Jurkat, Clone E6-1 (cell line): ENCODE data around the gene SAMD4A.

Source experiments
- DNase-seq: peaks from one replicate; pipeline ENCODE4 v3.0.0-alpha.2; 2011; ENCODE audit warnings: low read depth, low spot score
- H3K4me3 ChIP-seq: 2 replicates; pipeline ENCODE4 v1.5.1; 2011; ENCODE audit warnings: mild to moderate bottlenecking, low read length, control low read depth, moderate library complexity

The SAMD4A gene

DNA sequence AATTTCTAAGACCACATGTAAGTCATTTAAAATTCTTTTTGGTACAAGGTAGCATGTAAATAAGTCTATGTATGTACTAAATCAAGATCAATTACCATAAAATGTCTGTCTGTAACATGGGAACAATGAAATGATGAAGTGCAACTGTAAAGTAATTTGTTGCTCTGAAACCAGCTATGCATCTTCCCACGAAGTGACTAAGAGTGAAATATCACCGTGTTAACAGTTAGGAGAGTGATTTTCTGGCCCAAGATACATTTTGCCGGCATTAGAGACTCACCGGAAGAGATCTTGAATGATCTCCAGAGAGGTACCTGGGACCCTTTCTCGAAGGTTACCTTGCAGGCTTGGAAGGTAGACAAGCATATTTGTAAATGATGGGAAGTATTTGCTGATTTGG lies 105.8 kb downstream of the SAMD4A start:
- DNase-seq: no peak
- no peak overlapping the region for H3K4me3 ChIP-seq

DNA sequence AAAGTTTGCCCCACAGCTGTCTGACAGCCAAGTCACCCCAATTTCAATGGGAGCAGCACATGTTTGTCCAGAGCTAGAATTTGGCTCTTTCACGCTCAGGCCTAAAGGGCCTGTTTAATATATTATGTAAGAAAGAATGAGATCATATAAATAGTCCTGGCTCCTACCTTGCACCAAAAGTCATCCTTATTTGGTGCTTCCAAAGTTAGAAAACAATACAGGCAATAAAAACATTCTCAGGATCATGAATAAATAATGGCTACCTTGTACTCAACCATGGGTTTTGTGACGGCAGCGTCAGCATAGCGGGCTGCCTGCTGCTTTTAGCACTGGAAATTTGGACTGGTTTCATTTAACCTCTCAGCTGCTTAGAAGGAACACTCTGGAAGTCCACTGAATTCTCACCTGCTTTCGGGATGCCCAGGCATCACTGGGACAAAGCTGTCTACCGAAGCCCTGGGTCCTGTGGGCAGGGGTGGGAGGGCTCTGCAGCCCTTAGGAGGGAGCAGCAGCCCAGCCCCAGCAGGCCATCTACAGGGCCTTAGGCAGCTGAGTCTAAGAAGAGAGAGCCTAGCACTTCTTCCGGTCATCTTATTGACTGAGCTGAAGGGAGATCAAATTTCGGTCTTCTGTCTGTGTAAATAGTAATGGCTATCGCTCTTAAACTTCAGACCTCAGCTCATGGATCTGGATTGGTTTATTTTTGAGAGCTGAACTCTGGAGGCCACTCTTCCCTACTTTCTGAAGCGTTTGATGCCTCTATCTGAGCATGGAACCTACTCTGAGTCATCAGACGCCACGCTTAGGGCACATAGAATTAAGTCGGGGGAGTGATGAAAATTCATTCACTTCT lies 106.5 kb downstream of the SAMD4A start:
- DNase-seq: no peak
- H3K4me3 ChIP-seq: no peak overlapping the region

DNA sequence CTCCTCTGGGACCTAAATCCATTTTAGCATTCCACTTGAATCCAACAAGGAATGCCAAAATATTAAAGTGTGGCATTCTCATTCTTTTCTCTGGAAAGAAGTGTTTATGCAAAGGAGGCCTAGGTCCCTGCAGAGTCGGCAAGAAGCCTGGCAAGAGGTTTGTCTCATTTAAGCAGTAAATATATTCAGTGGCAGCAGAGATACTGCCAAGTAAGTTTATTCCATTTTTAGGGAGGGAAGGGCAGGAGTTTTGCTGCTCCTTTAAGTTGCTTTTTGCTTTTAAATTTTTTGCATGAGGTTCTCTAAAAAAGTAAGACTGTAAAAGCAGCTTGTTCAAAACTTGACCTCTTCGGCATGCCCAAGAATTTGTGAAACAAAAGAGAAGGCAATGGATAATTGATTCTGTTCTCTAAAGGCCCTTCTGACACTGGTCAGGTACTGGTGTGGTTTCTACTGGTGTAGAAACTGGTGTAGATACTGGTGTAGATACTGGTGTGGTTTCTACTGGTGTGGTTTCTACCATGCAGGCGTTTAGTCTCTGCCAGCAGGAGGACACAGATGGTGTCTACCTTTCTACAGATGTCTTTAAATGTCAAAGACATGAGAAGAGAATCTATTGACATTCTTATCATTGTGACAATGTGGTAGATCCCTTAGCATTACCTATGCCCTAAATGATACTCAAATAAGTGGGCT lies 107.3 kb downstream of the SAMD4A start:
- DNase-seq: peak; percentile 32
- no peak overlapping the region for H3K4me3 ChIP-seq

DNA sequence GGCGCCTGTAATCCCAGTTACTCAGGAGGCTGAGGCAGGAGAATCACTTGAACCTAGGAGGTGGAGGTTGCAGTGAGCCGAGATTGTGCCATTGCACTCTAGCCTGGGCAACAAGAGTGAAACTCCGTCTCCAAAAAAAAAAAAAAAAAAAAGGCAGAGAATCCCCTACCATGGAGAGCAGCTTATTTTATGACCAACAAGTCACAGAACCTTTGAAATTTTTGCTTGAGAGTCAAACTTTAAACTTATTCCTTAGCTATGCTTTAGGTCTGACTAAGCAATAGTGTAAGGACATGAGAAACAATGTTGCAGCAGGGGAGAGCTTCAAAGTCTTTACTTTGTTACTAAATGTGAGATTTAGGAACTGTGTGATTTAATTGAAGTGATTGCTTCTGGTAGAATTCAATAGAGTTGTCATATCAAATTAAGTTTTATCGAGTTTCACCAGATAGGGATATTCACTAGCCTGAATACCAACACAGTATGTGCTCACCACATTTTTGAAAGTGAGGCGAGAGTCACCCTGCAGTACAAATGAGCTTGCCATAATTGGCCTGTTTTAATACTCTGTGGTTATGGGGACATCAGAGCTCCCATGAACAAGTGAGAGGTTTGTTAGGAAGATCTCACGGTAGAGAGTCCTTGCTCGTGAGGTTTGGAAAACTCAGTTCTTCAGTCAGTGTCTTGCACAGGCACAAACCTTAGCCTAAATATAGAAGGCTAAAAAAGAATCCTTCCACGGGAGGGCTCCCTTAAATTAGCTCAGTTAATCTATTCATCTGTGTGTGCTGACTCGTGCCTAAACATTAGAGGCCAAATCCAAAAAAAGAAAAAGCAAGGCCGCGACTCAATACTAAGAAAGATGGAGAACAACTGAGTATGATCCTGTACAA lies 108.6 kb downstream of the SAMD4A start:
- no peak overlapping the region for H3K4me3 ChIP-seq
- no peak for DNase-seq

DNA sequence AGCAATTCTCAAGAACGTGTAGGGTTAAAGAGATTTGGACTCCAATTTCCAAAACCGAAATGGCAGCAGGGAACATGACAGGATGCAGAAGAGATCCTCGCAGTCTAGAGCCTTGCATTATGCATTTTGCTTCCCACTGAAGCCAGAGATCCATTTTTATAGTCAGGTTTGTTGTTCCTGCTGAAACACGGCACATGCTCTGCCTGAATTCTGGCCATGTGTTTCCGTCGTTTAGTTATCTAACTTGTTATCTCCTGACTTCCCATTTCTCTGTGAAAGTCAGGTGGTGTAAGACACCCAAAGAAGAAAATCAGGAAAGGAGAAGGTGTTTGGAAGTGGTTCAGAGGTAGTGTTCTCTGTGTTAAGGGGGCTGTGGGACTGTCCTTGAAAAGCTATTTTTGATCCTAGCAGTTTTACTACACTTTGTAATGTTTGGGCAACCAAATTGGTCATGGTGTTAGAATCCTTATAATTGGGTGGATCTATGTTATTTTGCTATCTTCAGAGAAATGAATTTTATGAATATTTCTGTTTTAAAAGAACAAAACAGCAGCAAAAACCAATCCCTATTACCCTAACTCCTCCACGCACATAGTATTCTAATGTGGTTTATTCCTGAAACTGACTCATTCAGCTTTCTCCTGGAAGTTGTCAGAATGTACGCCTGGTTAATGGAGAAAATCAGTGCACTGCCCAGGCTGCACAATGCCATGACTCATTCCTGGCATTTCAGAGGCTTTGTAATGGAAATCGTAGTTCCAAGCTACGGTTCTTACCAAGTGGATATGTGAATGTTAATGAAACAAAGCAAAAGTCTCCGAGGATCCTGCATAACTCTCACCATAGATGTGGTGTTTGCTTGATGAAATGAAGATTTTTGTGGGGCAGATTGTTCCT lies 110.1 kb downstream of the SAMD4A start:
- H3K4me3 ChIP-seq: no peak overlapping the region
- no peak for DNase-seq

GRCh38 chr14:54680651-54681050 lies 113.7 kb downstream of the SAMD4A start:
- no peak for DNase-seq
- H3K4me3 ChIP-seq: no peak overlapping the region

GRCh38 chr14:54681811-54682261 lies 114.9 kb downstream of the SAMD4A start:
- H3K4me3 ChIP-seq: no peak overlapping the region
- no peak for DNase-seq

DNA sequence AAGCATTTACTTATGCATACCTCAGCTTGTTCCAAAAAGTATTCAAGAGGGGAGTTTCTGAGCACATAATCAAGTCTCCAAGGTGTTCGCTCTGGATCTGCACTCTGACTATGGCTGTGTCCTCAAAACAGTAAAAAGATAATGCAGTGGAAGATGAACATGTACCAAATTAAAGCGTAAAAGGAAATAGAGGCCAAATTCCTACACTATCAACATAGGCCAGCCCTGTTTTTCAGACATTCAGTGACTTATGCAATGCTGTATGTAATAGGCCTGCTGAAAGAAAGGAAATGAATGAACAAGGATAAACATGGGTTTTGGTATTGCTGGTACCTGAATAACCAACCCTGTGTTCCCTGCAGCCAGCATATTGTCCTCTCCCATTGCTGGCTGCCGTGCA lies 115.7 kb downstream of the SAMD4A start:
- H3K4me3 ChIP-seq: no peak overlapping the region
- no peak for DNase-seq

DNA sequence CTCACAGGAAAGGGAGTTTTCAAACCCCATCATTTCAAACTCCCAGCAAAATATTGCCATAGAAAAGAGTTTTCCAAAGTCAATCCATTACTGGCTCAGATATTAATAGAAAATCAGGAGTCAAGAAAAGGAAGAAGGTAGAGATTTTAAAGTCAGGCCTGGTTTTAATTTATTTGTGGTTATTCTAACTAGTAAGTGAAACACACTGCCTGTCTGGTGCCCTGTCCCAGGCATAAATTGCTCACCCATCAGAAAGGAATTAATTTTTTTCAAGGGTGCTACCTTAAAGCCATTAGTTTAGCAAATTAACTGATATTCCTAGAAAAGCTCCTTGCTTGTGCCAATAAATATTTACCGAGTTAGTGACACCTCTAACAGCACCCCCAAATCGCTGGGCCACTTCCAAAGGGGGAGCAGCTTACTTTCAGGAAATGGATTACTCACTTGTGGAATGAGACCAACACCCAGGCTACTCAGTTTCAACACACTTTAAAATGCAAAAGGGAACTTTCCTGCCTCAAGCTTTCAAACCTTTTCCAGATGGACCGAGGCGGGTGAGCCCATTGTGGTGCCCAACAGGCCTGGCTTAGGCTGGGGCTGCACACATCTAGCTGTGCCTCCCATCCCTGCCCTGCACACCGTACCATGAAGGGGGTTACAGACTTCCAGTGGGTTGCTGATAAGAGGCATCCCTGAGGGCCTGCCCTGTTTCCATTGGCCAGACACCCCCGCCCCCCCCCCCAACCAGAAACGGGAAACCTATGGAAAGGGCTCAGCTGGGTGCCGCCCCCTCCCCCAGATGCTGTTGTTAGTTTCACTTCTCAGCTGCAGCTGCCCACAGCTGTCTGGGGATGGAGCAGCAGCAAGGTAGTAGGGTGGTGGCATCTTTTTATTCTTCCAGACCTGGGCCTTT lies 117.2 kb downstream of the SAMD4A start:
- DNase-seq: no peak

DNA sequence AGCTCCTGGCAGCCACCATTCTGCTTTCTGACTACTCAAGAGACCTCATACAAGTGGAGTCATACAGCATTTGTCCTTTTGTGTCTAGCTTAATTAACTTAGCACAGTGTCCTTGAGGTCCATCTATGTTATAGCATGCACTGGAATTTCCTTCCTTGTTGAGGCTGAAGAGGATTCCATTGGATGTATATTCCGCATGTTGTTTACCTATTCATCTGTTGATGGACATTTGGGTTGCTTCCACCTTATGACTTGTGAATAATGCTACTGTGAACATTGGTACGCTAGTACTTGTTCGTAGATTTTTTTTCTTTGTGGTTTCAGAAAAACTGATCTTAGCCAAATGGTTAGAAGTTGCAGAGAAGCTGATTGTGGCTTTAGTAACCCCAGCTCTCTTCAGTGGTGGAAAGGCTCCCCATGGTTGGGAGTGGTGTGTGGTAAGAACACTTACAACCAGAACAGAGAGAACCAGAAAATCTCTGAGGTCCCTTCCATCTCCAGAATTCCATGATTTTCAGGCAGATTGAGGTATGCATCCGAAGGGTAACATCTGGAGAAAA lies 118.4 kb downstream of the SAMD4A start:
- no peak overlapping the region for H3K4me3 ChIP-seq
- peak; percentile 40 for DNase-seq

More for the DNA sequence above, 117.2 kb downstream of the SAMD4A start:
- no peak overlapping the region for H3K4me3 ChIP-seq

- H3K4me3 ChIP-seq: no peak overlapping the region
- DNase-seq: no peak
These were observed 119.4 kb downstream of the SAMD4A start for GRCh38 chr14:54686219-54686870.

DNA sequence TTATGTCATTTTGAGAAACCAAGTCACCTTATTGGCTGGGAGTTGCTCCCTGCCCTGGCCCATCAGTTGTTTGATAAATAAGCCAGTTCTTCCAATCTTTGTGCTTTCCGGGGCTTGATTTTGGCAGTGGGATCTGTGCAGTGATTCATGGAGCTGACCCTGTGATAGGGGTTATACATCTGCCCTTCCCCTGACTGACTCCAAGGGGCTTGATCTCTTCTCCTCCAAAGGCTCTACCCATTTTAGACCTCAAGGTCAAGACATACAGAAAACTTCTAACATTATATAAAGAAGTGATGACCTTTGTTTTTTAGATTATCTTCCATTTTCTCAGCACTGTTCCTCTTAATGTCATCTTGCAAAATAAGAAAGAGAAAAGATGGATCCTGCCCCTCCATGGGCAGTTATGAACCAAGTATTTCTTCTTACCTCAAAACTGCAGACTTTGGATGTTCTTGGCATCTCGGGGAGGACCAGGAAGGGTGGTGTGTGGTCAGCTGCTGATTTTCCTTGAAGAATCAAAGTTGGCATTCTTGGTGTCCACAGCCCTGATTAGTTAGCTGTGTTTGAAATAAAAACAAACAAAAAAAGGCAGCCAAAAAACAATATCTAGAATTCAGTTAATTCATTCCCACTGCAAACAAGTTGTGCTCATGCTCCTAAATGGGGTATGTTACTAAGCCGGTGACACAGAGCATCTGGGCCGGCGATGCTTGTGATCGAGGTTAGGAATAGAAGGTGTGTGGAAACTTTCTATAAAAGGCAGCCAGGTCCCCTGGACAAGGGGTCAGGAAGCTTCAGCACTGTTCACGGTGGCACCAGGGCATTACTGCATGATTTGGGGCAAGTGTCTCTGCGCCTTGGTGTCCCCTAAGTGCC lies 120.2 kb downstream of the SAMD4A start:
- no peak overlapping the region for H3K4me3 ChIP-seq
- no peak for DNase-seq

DNA sequence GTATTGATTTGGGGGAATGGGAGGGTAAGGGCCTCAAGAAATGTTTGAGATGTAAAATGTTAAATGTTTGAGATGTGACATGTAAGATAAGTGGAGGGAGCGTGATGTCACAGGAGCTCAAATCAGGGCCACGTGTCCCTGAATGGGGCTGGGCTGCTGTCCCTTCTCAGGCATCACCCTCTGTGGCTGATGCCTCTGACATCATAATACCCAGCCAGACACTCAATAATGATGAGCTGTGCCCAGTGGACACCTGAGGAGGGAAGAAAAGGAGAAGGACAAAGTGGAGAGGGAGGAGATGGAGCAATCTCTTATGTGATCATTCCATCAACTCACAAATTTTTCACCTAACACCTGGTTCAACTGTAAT lies 120.8 kb downstream of the SAMD4A start:
- DNase-seq: no peak
- H3K4me3 ChIP-seq: no peak overlapping the region

- no peak for DNase-seq
These were observed 121.3 kb downstream of the SAMD4A start for GRCh38 chr14:54688229-54688628.

GRCh38 chr14:54689928-54690327 lies 123.0 kb downstream of the SAMD4A start:
- H3K4me3 ChIP-seq: no peak overlapping the region
- DNase-seq: no peak

More at GRCh38 chr14:54688229-54688628, 121.3 kb downstream of the SAMD4A start:
- no peak overlapping the region for H3K4me3 ChIP-seq

DNA sequence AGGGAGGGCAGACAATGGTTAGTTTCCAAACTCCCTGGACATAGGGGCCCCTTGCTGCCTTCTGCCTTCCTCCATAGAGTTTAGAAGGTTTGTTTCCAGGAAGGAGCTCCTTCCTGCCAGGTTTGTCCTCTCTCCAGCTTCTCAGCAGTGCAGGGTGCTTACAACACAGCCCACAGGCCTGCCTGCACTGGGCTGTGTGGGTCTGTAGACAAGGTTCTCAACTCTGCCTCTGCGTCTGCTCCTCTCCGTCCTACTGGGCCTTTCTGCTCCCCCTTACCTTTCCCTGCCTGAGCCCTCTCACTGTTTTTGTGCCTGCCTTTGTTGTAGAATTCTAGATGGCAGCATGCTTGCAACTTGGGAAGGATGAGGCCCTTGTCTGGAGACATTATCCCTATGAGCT lies 124.0 kb downstream of the SAMD4A start:
- no peak overlapping the region for H3K4me3 ChIP-seq
- DNase-seq: no peak
